Neuronal stem cell (in vitro differentiated cells): ENCODE measurements around the gene CCDC149.

ENCODE experiments used
- DNase-seq: peaks from one replicate; pipeline ENCODE4 v3.0.0-alpha.2; 2013; ENCODE audit warnings: low spot score
- H2AFZ ChIP-seq: one replicate; pipeline ENCODE4 v1.6.1; 2013; ENCODE audit warnings: mild to moderate bottlenecking, low read length, inconsistent platforms
- H2AK5ac ChIP-seq: 2 replicates; pipeline ENCODE4 v1.6.1; 2013; ENCODE audit warnings: low read depth, mild to moderate bottlenecking, inconsistent platforms, low read length, moderate library complexity, mixed read lengths
- H2BK120ac ChIP-seq: 2 replicates; pipeline ENCODE4 v1.6.1; 2013; ENCODE audit warnings: low read depth, mild to moderate bottlenecking, inconsistent platforms, low read length, moderate library complexity, mixed read lengths
- H2BK12ac ChIP-seq: one replicate; pipeline ENCODE4 v1.6.1; 2013; ENCODE audit warnings: low read length, inconsistent platforms
- H2BK15ac ChIP-seq: 2 replicates; pipeline ENCODE4 v1.6.1; 2013; ENCODE audit warnings: mild to moderate bottlenecking, low read length, inconsistent platforms, mixed read lengths
- H2BK5ac ChIP-seq: one replicate; pipeline ENCODE4 v1.6.1; 2013; ENCODE audit warnings: inconsistent platforms, mild to moderate bottlenecking, low read length, moderate library complexity
- H3K14ac ChIP-seq: one replicate; pipeline ENCODE4 v1.6.1; 2013; ENCODE audit warnings: low read length, inconsistent platforms
- H3K18ac ChIP-seq: 2 replicates; pipeline ENCODE4 v1.6.1; 2013; ENCODE audit warnings: low read length, inconsistent platforms
- H3K23ac ChIP-seq: 2 replicates; pipeline ENCODE4 v1.6.1; 2013; ENCODE audit warnings: low read depth, mild to moderate bottlenecking, mixed read lengths, low read length, inconsistent platforms; ENCODE audit not compliant: poor library complexity
- H3K27ac ChIP-seq: replicated peaks from 3 replicates; pipeline ENCODE4 v1.5.1; 2013; ENCODE audit warnings: low read length, inconsistent platforms
- H3K27me3 ChIP-seq, 3 experiments: 2 replicates each; pipeline ENCODE4 v1.6.1; 2013; ENCODE audit warnings: low read length in 3 of 3, mild to moderate bottlenecking in 2 of 3, inconsistent platforms in 1 of 3, low read depth in 1 of 3, mixed read lengths in 1 of 3, moderate library complexity in 1 of 3; ENCODE audit not compliant: control insufficient read depth in 3 of 3, insufficient read depth in 3 of 3
- H3K36me3 ChIP-seq, 2 donors: replicated peaks in 1 of 2; 2 replicates each; pipeline ENCODE4 v1.6.1; 2013; ENCODE audit warnings: low read length in 2 of 2; ENCODE audit not compliant: control insufficient read depth in 2 of 2, insufficient read depth in 2 of 2
- H3K4ac ChIP-seq: 2 replicates; pipeline ENCODE4 v1.6.1; 2013; ENCODE audit warnings: inconsistent platforms, mild to moderate bottlenecking, low read length, moderate library complexity
- H3K4me1 ChIP-seq, 2 donors: 1 replicate in 1 of 2; 2 replicates in 1 of 2; pipeline ENCODE4 v1.6.1; 2013; ENCODE audit warnings: low read length in 2 of 2, low read depth in 1 of 2; ENCODE audit not compliant: control insufficient read depth in 2 of 2, insufficient read depth in 1 of 2
- H3K4me2 ChIP-seq: one replicate; pipeline ENCODE4 v1.6.1; 2013; ENCODE audit warnings: mild to moderate bottlenecking, low read length, inconsistent platforms; ENCODE audit not compliant: insufficient read depth, poor library complexity, severe bottlenecking
- H3K4me3 ChIP-seq, 2 donors: 2 replicates each; pipeline ENCODE4 v1.5.1; 2013; ENCODE audit warnings: low read length in 2 of 2, mild to moderate bottlenecking in 2 of 2, inconsistent platforms in 1 of 2, moderate library complexity in 1 of 2
- H3K79me1 ChIP-seq: one replicate; pipeline ENCODE4 v1.6.1; 2013; ENCODE audit warnings: low read depth, mild to moderate bottlenecking, inconsistent platforms, low read length, moderate library complexity
- H3K9ac ChIP-seq: one replicate; pipeline ENCODE4 v1.6.1; 2013; ENCODE audit warnings: mild to moderate bottlenecking, low read depth, low read length, inconsistent platforms; ENCODE audit not compliant: poor library complexity
- H3K9me3 ChIP-seq, 2 donors: replicated peaks in 1 of 2; 2 replicates each; pipeline versions ENCODE3 to v1.6.1; 2013; ENCODE audit warnings: low read length in 2 of 2, mild to moderate bottlenecking in 2 of 2, inconsistent platforms in 1 of 2, low read depth in 1 of 2, mixed read lengths in 1 of 2, moderate library complexity in 1 of 2; ENCODE audit not compliant: control insufficient read depth in 2 of 2, insufficient read depth in 1 of 2
- H4K8ac ChIP-seq: one replicate; pipeline ENCODE4 v1.6.1; 2013; ENCODE audit warnings: low read depth, mild to moderate bottlenecking, inconsistent platforms, low read length, moderate library complexity
- H4K91ac ChIP-seq: one replicate; pipeline ENCODE4 v1.6.1; 2013; ENCODE audit warnings: low read length, low read depth, mild to moderate bottlenecking, inconsistent platforms; ENCODE audit not compliant: poor library complexity
- WGBS, 2 donors: extraction: QIAGEN DNeasy Blood & Tissue Kit; methylation state at CpG; one replicate each; pipeline ENCODE4 v1.1.7; 2013; ENCODE audit warnings: missing lambda C conversion rate in 2 of 2, mixed read lengths in 1 of 2; ENCODE audit not compliant: insufficient read length in 2 of 2, insufficient replicate concordance in 1 of 2; ENCODE audit errors: extremely low coverage in 2 of 2; 5-methylcytosine and 5-hydroxymethylcytosine counted together

The CCDC149 gene

DNA sequence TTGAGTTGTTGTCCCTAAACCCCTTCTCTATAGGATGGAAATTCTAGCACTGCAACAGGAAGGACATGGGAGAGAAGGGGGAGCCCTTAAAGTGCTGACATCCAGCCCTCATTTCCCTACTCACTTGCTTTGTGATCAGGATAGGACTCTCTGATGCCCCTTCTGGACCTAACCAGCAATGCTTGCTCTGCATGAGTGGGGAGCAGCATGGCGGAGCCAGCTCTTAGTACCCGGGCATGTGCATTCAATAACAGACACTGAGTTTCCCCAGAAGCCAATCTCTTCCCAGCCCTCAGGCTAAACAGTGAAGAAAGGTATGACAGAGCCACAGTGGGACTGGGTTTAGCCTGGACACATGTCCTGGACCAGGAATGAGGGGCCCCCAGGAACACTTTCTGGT is 103.5 kb downstream of the CCDC149 start:
- H2AK5ac ChIP-seq = no peak overlapping the region
- H3K27ac ChIP-seq = no peak overlapping the region
- no CpG with 5 or more reads among the region's 2 CpGs for WGBS, 2 donors
- no peak overlapping the region for H3K14ac ChIP-seq
- no peak overlapping the region for H3K18ac ChIP-seq
- H4K8ac ChIP-seq = no peak overlapping the region
- no peak overlapping the region for H2BK120ac ChIP-seq
- H2AFZ ChIP-seq = no peak overlapping the region
- DNase-seq = no peak
- H4K91ac ChIP-seq = no peak overlapping the region
- no peaks in the 10 kb centered on the region for H3K36me3 ChIP-seq
- no peak overlapping the region for H3K9ac ChIP-seq
- no peak overlapping the region for H3K4ac ChIP-seq
- H3K4me2 ChIP-seq = no peak overlapping the region
- no peaks in the 10 kb centered on the region for H3K79me1 ChIP-seq
- H3K27me3 ChIP-seq = no peaks in the 10 kb centered on the region
- H2BK12ac ChIP-seq = no peak overlapping the region
- no peak overlapping the region for H2BK15ac ChIP-seq
- peaks cover 0 to 5% of the 10 kb centered on the region in 2 donors for H3K4me1 ChIP-seq
- H3K23ac ChIP-seq = no peak overlapping the region
- no peak overlapping the region for H2BK5ac ChIP-seq
- H3K9me3 ChIP-seq = no peaks in the 10 kb centered on the region
- H3K4me3 ChIP-seq = no peak overlapping the region

DNA sequence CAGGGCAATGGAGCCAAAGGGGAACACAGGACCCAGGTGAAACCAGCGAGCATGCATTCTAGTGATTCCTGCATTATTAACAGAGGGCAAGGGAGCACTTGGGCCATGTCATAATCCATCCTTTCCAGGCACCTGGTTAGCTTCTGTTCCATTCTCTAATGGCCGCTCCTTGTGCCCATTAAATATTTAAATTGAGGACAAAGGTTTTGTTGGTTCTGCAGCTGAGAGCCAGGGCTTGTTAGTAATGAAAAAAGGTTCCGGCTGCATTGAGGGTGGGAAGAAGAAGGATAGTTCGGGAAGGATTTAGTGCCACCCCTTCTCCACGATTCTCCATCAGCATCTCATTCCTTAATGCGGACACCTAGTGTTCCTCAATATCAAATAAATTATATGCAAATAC is 103.9 kb downstream of the CCDC149 start:
- Histone ChIP-seq H2BK5ac (no peak overlapping the region), H3K79me1 (no peaks in the 10 kb centered on the region), H2BK15ac (no peak overlapping the region), H3K23ac (no peak overlapping the region), H2BK12ac (no peak overlapping the region), H3K4me2 (no peak overlapping the region), H2AK5ac (no peak overlapping the region), H3K18ac (no peak overlapping the region), H2BK120ac (no peak overlapping the region), H3K27me3 (no peaks in the 10 kb centered on the region), H3K9ac (no peak overlapping the region), H2AFZ (no peak overlapping the region), H3K4ac (no peak overlapping the region), H3K27ac (no peak overlapping the region), H3K36me3 (no peaks in the 10 kb centered on the region), H4K91ac (no peak overlapping the region), H3K14ac (no peak overlapping the region), H3K4me1 (peaks cover 0 to 5% of the 10 kb centered on the region in 2 donors), H4K8ac (no peak overlapping the region), H3K9me3 (no peaks in the 10 kb centered on the region), H3K4me3 (no peak overlapping the region)
- WGBS, 2 donors = no CpG with 5 or more reads among the region's 6 CpGs
- no peak for DNase-seq

DNA sequence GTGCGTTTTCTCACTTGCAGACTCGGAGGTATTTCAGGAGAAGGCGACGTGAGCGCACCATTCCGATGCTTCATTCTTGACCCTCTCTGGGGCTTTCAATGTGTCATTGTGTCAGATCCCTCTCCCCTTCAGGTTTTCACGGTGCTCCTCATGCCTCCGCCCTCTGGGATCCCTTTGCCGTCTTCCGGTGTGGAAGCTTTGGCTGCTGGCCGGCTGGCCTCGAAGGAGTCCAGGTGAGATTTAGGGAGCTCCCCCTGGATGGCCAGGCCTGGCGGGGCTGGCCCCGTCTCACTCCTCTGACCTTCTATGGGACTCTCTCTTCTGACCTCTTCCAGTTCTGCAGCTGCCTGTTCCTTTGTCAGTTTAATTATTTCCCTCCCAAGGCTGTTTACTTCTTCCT is 104.6 kb downstream of the CCDC149 start:
- H3K4me3 ChIP-seq = no peak overlapping the region
- H2AK5ac ChIP-seq = no peak overlapping the region
- H2BK5ac ChIP-seq = no peak overlapping the region
- H3K9ac ChIP-seq = no peak overlapping the region
- no peak overlapping the region for H3K23ac ChIP-seq
- no peak overlapping the region for H2BK15ac ChIP-seq
- no peak overlapping the region for H2AFZ ChIP-seq
- H3K36me3 ChIP-seq = no peaks in the 10 kb centered on the region
- DNase-seq = no peak
- H3K4me1 ChIP-seq = peaks cover 0 to 5% of the 10 kb centered on the region in 2 donors
- no peak overlapping the region for H3K4ac ChIP-seq
- WGBS, 2 donors = no CpG with 5 or more reads among the region's 14 CpGs
- H3K27ac ChIP-seq = no peak overlapping the region
- no peak overlapping the region for H2BK12ac ChIP-seq
- no peak overlapping the region for H3K4me2 ChIP-seq
- no peak overlapping the region for H4K91ac ChIP-seq
- no peak overlapping the region for H3K18ac ChIP-seq
- no peaks in the 10 kb centered on the region for H3K79me1 ChIP-seq
- H2BK120ac ChIP-seq = no peak overlapping the region
- no peak overlapping the region for H3K14ac ChIP-seq
- H3K27me3 ChIP-seq = no peaks in the 10 kb centered on the region
- H3K9me3 ChIP-seq = no peaks in the 10 kb centered on the region
- H4K8ac ChIP-seq = no peak overlapping the region

GRCh38 chr4:24807611-24808010 is 105.2 kb downstream of the CCDC149 start:
- no peak overlapping the region for H2BK12ac ChIP-seq
- no peak overlapping the region for H2AFZ ChIP-seq
- H2BK15ac ChIP-seq = no peak overlapping the region
- H3K4ac ChIP-seq = no peak overlapping the region
- no peak overlapping the region for H3K4me3 ChIP-seq
- H3K79me1 ChIP-seq = no peaks in the 10 kb centered on the region
- H3K36me3 ChIP-seq = no peaks in the 10 kb centered on the region
- H2BK5ac ChIP-seq = no peak overlapping the region
- H3K9me3 ChIP-seq = no peaks in the 10 kb centered on the region
- no peak overlapping the region for H2AK5ac ChIP-seq
- no peak overlapping the region for H3K14ac ChIP-seq
- peaks cover 0 to 5% of the 10 kb centered on the region in 2 donors for H3K4me1 ChIP-seq
- no peak overlapping the region for H4K91ac ChIP-seq
- WGBS, 2 donors = no CpG with 5 or more reads among the region's 5 CpGs
- H3K27me3 ChIP-seq = no peaks in the 10 kb centered on the region
- no peak overlapping the region for H2BK120ac ChIP-seq
- H3K18ac ChIP-seq = no peak overlapping the region
- no peak overlapping the region for H3K4me2 ChIP-seq
- H3K23ac ChIP-seq = no peak overlapping the region
- no peak for DNase-seq
- no peak overlapping the region for H3K9ac ChIP-seq
- H4K8ac ChIP-seq = no peak overlapping the region
- H3K27ac ChIP-seq = no peak overlapping the region
